A549 treated with AZD2906 at 1 μM for 4 hours (cell line): ENCODE measurements around the gene GPHB5. TPM values are rescaled to one million over a fixed set of nuclear protein-coding genes. Genes with fewer than 3 reads are reported as not detected.

Experiments used
- total RNA-seq: library from RNA; stranded (reverse); fragments of 200-300 nt; extraction: Qiagen RNA extraction; gene quantifications from 5 replicates; pipeline ENCODE4 v1.2.3, GENCODE V29; 2022

Gene GPHB5, protein sequence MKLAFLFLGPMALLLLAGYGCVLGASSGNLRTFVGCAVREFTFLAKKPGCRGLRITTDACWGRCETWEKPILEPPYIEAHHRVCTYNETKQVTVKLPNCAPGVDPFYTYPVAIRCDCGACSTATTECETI
- not detected in 5 replicates for total RNA-seq

DNA sequence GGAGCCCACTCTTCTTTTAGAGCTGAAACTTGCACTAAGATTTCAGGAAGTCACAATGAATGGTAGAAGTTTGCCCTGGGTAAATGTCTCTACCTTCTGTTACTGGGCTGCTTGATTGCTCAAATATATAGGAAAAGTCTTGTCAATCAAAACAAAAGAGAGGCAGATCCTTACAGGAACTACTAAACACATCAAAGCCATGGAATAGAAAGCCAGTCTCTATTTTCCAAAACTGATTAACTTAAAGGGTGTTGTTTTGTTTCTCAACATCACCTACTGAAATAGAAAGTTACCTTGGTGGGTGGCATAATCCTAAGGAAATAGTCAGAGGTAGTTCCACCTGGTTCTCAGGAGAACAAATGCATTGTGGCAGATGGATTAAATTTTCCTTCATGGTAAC is at the start of gene GPHB5:
Gene GPHB5 (minus strand): TSS at position 101 of the 400 bp plus-strand sequence. CDS start 1,086 bp downstream, outside the sequence.

Other genes starting within 250 kb of the GPHB5 start
- not detected in 5 replicates for gene RHOJ, start 114.5 kb downstream of the GPHB5 start, total RNA-seq
- 21.2 to 24.5 TPM (median 23.1 TPM) in 5 replicates for gene PPP2R5E, start 224.4 kb upstream of the GPHB5 start, total RNA-seq